Choroid plexus epithelial cell (primary cell): ENCODE results near the gene CLDN19.

Experiments used
- DNase-seq: peaks from one replicate; pipeline ENCODE4 v3.0.0-alpha.2; 2010; ENCODE audit warnings: low read depth
- H3K4me3 ChIP-seq: 2 replicates; pipeline ENCODE4 v1.5.1; 2011; ENCODE audit warnings: low read depth, mild to moderate bottlenecking, control low read depth, low read length, moderate library complexity
- CTCF ChIP-seq: conservative IDR thresholded peaks from 2 replicates; pipeline ENCODE4 v1.5.1; 2011; ENCODE audit warnings: low read depth, mild to moderate bottlenecking, control low read depth, inconsistent platforms, low read length, moderate library complexity

The CLDN19 gene

GRCh38 chr1:42703888-42704464 is 36.1 kb downstream of the CLDN19 start:
- H3K4me3 ChIP-seq, result no peak overlapping the region
- TF ChIP-seq CTCF, result no peak
- no peak for DNase-seq

- no peak for DNase-seq
- TF ChIP-seq CTCF, result no peak
- no peak overlapping the region for H3K4me3 ChIP-seq
These were observed 40.0 kb downstream of the CLDN19 start for GRCh38 chr1:42700006-42700405.

GRCh38 chr1:42698081-42698813 is 41.8 kb downstream of the CLDN19 start:
- DNase-seq, result no peak
- H3K4me3 ChIP-seq, result no peak overlapping the region
- TF ChIP-seq CTCF, result no peak

GRCh38 chr1:42692911-42693310 is 47.1 kb downstream of the CLDN19 start:
- no peak for TF ChIP-seq CTCF
- DNase-seq, result no peak
- H3K4me3 ChIP-seq, result no peak overlapping the region

- H3K4me3 ChIP-seq, result no peak overlapping the region
- no peak for TF ChIP-seq CTCF
- no peak for DNase-seq
These were observed 47.6 kb downstream of the CLDN19 start for GRCh38 chr1:42692461-42692860.

GRCh38 chr1:42691157-42691498 is 48.9 kb downstream of the CLDN19 start:
- no peak for TF ChIP-seq CTCF
- DNase-seq, result no peak
- H3K4me3 ChIP-seq, result no peak overlapping the region
